OCI-LY1 (cell line): Measurements from ENCODE around the gene GAD1.

ENCODE experiments used
- CTCF ChIP-seq: fragments of 200-600 bp; sonication (generic), shearing (Covaris generic); IDR thresholded peaks from 2 replicates; pipeline ENCODE4 v1.5.1; 2017; ENCODE audit warnings: mild to moderate bottlenecking, antibody characterized with exemption, low read length, moderate library complexity, mixed read lengths
- EZH2 ChIP-seq: fragments of 200-600 bp; sonication (generic), shearing (Covaris generic); IDR thresholded peaks from 2 replicates; pipeline ENCODE4 v1.8.0; 2017; ENCODE audit warnings: borderline replicate concordance, mixed run types, mild to moderate bottlenecking, antibody characterized with exemption, low read length, moderate library complexity, mixed read lengths

- no peak for TF ChIP-seq CTCF
- no peak for TF ChIP-seq EZH2
Measured at GRCh38 chr2:170779304-170779703, 37.4 kb upstream of the GAD1 start.
